ENCODE results near the gene MIP. TPM values are rescaled to one million over a fixed set of nuclear protein-coding genes. Genes with fewer than 3 reads are reported as not detected.
"Not testable (repeated sequence)": the region's sequence is repeated elsewhere in the genome, so short reads cannot be mapped to it uniquely, and the experiment has no call there.

MIP gene
- total RNA-seq, 1 donor from 2014 or later, result not detected

GRCh38 chr12:56457817-56458216 is 3.4 kb upstream of the MIP start:
- no peak for DNase-seq (ENCODE audit: low spot score in 2 of 2)
- H3K36me3 ChIP-seq, result no peaks in the 10 kb centered on the region
- H3K4me1 ChIP-seq, result no peaks in the 10 kb centered on the region
- no peaks in the 10 kb centered on the region for H3K27me3 ChIP-seq
- H3K4me3 ChIP-seq, result no peak overlapping the region
- TF ChIP-seq CTCF (IDR thresholded peaks at IDR 0.05), result no peak
- intact Hi-C loops (cut with DNase I), result no loop called here
- H3K9me3 ChIP-seq, result no peaks in the 10 kb centered on the region
- no peak overlapping the region for H3K27ac ChIP-seq

GRCh38 chr12:56451147-56451546 is 3.3 kb downstream of the MIP start:
- Histone ChIP-seq H3K27ac (no peak overlapping the region), H3K27me3 (no peaks in the 10 kb centered on the region), H3K4me3 (no peak overlapping the region), H3K4me1 (no peaks in the 10 kb centered on the region), H3K9me3 (no peaks in the 10 kb centered on the region), H3K36me3 (no peaks in the 10 kb centered on the region)
- intact Hi-C loops (cut with DNase I), result no loop called here
- DNase-seq (ENCODE audit: low spot score in 2 of 2), result no peak
- no peak for TF ChIP-seq CTCF (IDR thresholded peaks at IDR 0.05)

GRCh38 chr12:56450241-56450640 is 4.2 kb downstream of the MIP start:
- no peaks in the 10 kb centered on the region for H3K9me3 ChIP-seq
- H3K27ac ChIP-seq, result no peak overlapping the region

GRCh38 chr12:56449622-56449984 is 4.9 kb downstream of the MIP start:
- no peak for DNase-seq (ENCODE audit: low spot score in 2 of 2)

More at GRCh38 chr12:56450241-56450640, 4.2 kb downstream of the MIP start:
- DNase-seq (ENCODE audit: low spot score in 2 of 2), result no peak
- intact Hi-C loops (cut with DNase I), result no loop called here
- no peak overlapping the region for H3K4me3 ChIP-seq
- H3K36me3 ChIP-seq, result no peaks in the 10 kb centered on the region
- H3K27me3 ChIP-seq, result no peaks in the 10 kb centered on the region
- TF ChIP-seq CTCF (IDR thresholded peaks at IDR 0.05), result no peak
- H3K4me1 ChIP-seq, result no peaks in the 10 kb centered on the region

GRCh38 chr12:56448860-56449621 is 5.4 kb downstream of the MIP start, which contains the start of gene TIMELESS:
Gene TIMELESS (minus strand): TSS chr12:56449426. CDS start chr12:56434170, 15,256 bp downstream.
- peak; percentile 43 to 92 for DNase-seq (ENCODE audit: low spot score in 2 of 2)
- TF ChIP-seq CTCF (IDR thresholded peaks at IDR 0.05), result peak in 1 of 3 experiments; percentile 6
- peak within 1 kb of the TSS; percentile 79 to 86 for H3K27ac ChIP-seq
- no peaks in the 10 kb centered on the region for H3K27me3 ChIP-seq
- intact Hi-C loops (cut with DNase I), result loop anchor here (1.0 to 2.0 kb wide), 2 partner anchors 16 to 89 kb away; partner anchors contain the start of gene STAT2
- no peaks in the 10 kb centered on the region for H3K36me3 ChIP-seq
- no peaks in the 10 kb centered on the region for H3K4me1 ChIP-seq
- H3K9me3 ChIP-seq, result no peaks in the 10 kb centered on the region
- peak within 1 kb of the TSS; percentile 74 to 87 for H3K4me3 ChIP-seq

More at GRCh38 chr12:56449622-56449984, 4.9 kb downstream of the MIP start:
- Histone ChIP-seq H3K27me3 (no peaks in the 10 kb centered on the region), H3K27ac (peak overlapping the region; percentile 79 to 86), H3K36me3 (no peaks in the 10 kb centered on the region), H3K4me1 (no peaks in the 10 kb centered on the region), H3K9me3 (no peaks in the 10 kb centered on the region), H3K4me3 (peak overlapping the region; percentile 74 to 87)
- intact Hi-C loops (cut with DNase I), result loop anchor here (1.0 to 2.0 kb wide), 2 partner anchors 15 to 89 kb away; partner anchors contain the start of gene STAT2
- no peak for TF ChIP-seq CTCF (IDR thresholded peaks at IDR 0.05)

- intact Hi-C loops (cut with DNase I); H3K36me3 ChIP-seq; H3K27ac ChIP-seq; H3K4me1 ChIP-seq; DNase-seq (ENCODE audit: low spot score in 2 of 2); H3K4me3 ChIP-seq; H3K27me3 ChIP-seq; H3K9me3 ChIP-seq: not testable (repeated sequence)
These were observed 11.2 kb downstream of the MIP start for GRCh38 chr12:56443208-56443607.
